IPS-15b (cell line): ENCODE data around the gene THADA.
"Not testable (repeated sequence)": the region's sequence is repeated elsewhere in the genome, so short reads cannot be mapped to it uniquely, and the experiment has no call there.

Source experiments
- H3K27me3 ChIP-seq: one replicate; pipeline ENCODE4 v1.6.1; 2013; ENCODE audit warnings: low read length; ENCODE audit not compliant: control insufficient read depth, insufficient read depth
- H3K36me3 ChIP-seq: one replicate; pipeline ENCODE4 v1.6.1; 2013; ENCODE audit warnings: low read length; ENCODE audit not compliant: control insufficient read depth, insufficient read depth
- H3K4me1 ChIP-seq: one replicate; pipeline ENCODE4 v1.6.1; 2013; ENCODE audit warnings: mild to moderate bottlenecking, low read length; ENCODE audit not compliant: control insufficient read depth, insufficient read depth
- H3K4me3 ChIP-seq: one replicate; pipeline ENCODE4 v1.5.1; 2013; ENCODE audit warnings: low read depth, low read length
- H3K9ac ChIP-seq: one replicate; pipeline ENCODE4 v1.6.1; 2013; ENCODE audit warnings: low read depth, mild to moderate bottlenecking, low read length
- H3K9me3 ChIP-seq: one replicate; pipeline ENCODE4 v1.6.1; 2013; ENCODE audit warnings: mild to moderate bottlenecking, low read length; ENCODE audit not compliant: control insufficient read depth, insufficient read depth

Gene THADA

DNA sequence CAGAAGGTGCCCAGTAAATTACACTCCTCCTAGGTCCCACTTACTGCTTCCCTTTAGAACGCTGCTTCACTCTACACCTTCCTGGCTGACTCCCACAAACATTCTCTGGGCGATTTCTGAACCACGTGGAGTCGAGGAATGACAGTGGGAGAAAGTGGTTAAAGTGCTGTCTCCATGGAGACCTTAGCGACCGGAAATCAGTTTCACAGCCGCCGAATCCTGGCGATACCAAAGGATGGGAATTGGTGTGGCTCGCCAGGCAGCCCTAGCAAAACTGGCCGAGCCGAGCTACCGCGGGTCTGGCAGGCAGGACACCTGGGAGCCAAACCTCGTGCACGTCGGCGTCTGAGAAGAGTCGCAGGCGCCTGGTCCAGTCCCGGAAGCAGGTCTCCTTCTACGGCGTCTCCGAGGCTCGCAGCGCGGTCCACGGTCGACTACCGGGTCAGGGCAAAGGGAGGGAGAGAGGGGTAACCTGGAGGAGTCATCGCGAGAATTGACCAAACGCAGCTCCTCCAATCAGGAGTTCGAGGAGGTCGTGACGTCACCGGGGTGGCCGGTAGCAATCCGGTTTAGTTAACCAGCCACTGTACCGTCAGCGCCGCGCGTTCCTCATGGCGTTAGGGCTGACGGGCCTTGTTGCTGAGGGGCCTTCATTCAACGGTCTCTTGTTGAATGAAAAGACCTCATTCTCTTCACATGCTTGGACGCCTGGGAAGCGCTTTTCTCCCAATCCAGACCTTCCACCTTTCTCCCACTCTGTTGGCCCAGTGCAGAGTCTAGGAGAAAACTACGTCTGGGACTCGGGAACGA, at the start of gene THADA:
Gene THADA, minus strand, starts transcription at position 436 of the 810 bp plus-strand sequence. CDS start 3,646 bp downstream, outside the sequence.
- Histone ChIP-seq H3K9me3 (no peaks in the 10 kb centered on the region), H3K27me3 (no peaks in the 10 kb centered on the region), H3K9ac (peak within 1 kb of the TSS; percentile 92), H3K36me3 (peaks cover 4% of the 10 kb centered on the region), H3K4me1 (no peaks in the 10 kb centered on the region), H3K4me3 (peak within 1 kb of the TSS; percentile 72)

DNA sequence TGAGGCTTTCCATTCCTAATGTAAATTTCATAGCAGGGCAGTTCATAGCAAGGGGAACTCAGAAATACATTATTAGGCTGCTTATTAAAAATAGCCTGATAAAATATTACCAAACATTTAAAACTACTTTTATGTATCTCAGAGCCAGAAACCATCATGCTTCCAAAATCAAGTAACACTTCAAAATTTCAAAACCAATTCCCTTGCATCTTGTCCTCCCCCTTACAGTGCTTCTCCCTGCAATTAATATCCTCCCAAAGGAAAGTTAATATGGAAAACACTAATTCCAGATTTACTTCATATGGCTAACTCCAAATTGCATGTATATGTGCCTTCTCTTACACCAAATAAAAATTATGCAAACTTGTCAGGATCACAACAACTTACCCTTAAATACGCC, 47.8 kb upstream of the THADA start:
- no peaks in the 10 kb centered on the region for H3K4me1 ChIP-seq
- no peaks in the 10 kb centered on the region for H3K9me3 ChIP-seq
- H3K4me3 ChIP-seq: no peak overlapping the region
- H3K36me3 ChIP-seq: no peaks in the 10 kb centered on the region
- H3K9ac ChIP-seq: no peak overlapping the region
- H3K27me3 ChIP-seq: peaks cover 5% of the 10 kb centered on the region

DNA sequence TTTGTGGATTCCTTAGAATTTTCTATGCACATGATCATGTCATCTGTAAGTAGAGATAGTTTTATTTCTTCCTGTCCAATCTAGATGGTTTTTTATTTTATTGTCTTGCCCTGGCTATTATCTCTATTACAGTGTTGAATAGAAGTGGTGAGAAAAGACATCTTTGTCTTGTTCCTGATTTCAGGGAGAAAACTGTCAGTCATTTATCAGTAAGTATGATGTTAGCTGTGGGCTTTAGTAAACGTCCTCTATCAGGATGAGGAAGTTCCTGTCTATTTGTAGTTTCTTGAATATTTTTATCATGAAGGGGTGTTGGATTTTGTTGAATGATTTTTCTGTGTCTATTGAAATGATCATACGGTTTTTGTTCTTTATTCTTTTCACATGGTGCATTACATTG, 46.5 kb upstream of the THADA start:
- H3K36me3 ChIP-seq: no peaks in the 10 kb centered on the region

DNA sequence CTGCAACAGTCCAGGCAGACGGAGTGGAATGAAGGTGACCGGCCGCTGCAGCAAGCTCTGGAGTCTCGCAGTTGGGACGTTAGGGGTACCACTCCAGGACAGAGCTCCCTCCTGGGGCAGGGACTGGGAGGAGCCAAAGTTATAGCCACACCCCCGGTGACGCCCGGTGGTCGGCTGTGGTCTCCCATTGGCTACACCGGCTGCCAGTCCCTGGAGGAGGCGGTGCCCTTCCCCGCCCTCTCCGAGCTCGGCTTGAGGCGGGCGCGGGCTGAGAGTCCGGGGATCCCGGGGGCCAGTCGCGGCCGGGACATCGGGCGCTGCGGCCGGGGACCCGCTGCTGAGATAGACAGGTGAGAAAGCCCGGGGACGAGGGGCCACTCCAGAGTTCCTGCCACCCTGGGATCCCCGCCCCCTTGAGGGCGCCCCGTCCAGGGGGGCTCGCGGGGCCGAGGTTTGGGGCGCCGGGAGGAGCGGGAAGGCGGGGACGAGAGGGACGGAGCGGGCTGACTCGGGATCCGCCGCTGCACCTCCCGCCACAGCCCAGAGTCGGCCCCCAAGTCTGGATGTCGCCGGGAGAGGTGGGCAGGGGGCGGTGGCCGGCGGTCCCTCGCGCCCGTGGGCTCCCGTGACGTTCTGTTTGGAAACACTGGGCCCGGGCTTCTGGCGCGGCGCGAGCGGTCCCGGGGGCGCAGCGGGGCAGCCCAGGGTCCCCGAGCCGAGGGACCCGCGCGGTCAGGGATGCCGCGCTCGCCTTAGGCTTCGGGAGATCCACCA, 41.4 kb upstream of the THADA start, which contains the start of gene PLEKHH2:
Gene PLEKHH2, plus strand, starts transcription at position 231 of the 774 bp plus-strand sequence. CDS start 7,414 bp downstream, outside the sequence.
- Histone ChIP-seq H3K36me3 (no peaks in the 10 kb centered on the region), H3K4me1 (no peaks in the 10 kb centered on the region), H3K4me3 (peak within 1 kb of the TSS; percentile 77), H3K9ac (peak within 1 kb of the TSS; percentile 37), H3K27me3 (peaks cover 24% of the 10 kb centered on the region), H3K9me3 (no peaks in the 10 kb centered on the region)

More for the DNA sequence above, 46.5 kb upstream of the THADA start:
- H3K27me3 ChIP-seq: peaks cover 16% of the 10 kb centered on the region
- H3K4me1 ChIP-seq: no peaks in the 10 kb centered on the region
- H3K9ac ChIP-seq: no peak overlapping the region
- no peak overlapping the region for H3K4me3 ChIP-seq
- H3K9me3 ChIP-seq: no peaks in the 10 kb centered on the region

- H3K36me3 ChIP-seq: no peaks in the 10 kb centered on the region
- H3K27me3 ChIP-seq: peaks cover 24% of the 10 kb centered on the region
- H3K9me3 ChIP-seq: no peaks in the 10 kb centered on the region
- H3K9ac ChIP-seq: no peak overlapping the region
- peaks cover 4% of the 10 kb centered on the region for H3K4me1 ChIP-seq
- peak overlapping the region; percentile 77 for H3K4me3 ChIP-seq
These were observed 40.8 kb upstream of the THADA start for GRCh38 chr2:43636621-43637020.

DNA sequence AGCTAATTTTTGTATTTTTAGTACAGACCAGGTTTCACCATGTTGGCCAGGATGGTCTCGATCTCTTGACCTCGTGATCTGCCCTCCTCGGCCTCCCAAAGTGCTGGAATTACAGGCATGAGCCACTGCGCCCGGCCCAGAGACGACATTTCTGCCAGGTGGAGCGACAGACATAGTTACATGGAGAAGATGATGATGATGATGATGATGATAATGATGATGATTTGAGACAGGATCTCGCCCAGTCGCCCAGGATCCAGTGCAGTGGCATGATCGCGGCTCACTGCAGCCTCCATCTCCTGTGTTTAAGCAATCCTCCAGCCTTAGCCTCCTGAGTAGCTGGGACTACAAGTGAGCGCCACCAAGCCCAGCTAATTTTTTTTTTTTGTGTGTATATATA, 40.3 kb upstream of the THADA start:
- not testable (repeated sequence) for H3K4me3 ChIP-seq, H3K9ac ChIP-seq, H3K4me1 ChIP-seq, H3K9me3 ChIP-seq, H3K36me3 ChIP-seq
- peaks cover 24% of the 10 kb centered on the region for H3K27me3 ChIP-seq

DNA sequence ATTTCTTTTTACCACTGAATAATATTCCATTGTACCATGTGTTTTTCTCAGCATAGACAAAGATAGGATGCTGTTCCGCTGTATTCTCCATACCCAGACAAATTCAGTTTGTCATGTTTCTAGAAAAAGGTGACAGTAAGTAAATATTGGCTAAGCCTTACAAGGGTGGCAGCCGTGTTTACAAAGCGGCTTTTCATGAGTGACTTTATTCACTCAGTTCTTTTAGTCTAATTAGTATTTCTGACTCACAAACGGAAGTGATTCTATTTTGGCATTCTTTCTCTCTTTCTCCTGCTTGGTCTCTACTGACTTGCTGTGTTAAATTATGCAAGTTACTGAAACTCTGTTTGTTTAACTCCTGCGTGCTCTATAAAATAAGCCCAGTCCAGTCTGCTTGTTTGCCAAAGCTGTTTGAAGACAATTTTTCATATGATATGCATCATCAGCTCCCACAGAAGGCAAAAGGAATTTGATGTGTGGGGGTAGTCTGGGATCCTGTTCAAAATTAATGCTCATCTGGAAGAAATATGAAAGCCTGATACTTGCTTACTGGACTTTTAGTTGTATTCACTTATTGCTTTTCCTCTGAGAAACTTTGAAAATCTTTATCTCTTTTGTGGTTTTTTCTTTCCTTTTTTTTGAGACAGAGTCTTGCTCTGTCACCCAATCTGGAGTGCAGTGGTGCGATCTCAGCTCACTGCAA, 38.9 kb upstream of the THADA start:
- no peaks in the 10 kb centered on the region for H3K36me3 ChIP-seq
- no peaks in the 10 kb centered on the region for H3K9me3 ChIP-seq
- peaks cover 4% of the 10 kb centered on the region for H3K4me1 ChIP-seq
- H3K27me3 ChIP-seq: peaks cover 24% of the 10 kb centered on the region
- H3K9ac ChIP-seq: no peak overlapping the region
- H3K4me3 ChIP-seq: no peak overlapping the region

- H3K9ac ChIP-seq: no peak overlapping the region
- no peak overlapping the region for H3K4me3 ChIP-seq
- H3K27me3 ChIP-seq: peaks cover 7% of the 10 kb centered on the region
- H3K9me3 ChIP-seq: no peaks in the 10 kb centered on the region
- H3K4me1 ChIP-seq: peaks cover 4% of the 10 kb centered on the region
- no peaks in the 10 kb centered on the region for H3K36me3 ChIP-seq
These were observed 35.9 kb upstream of the THADA start for GRCh38 chr2:43631618-43632317.

- no peak overlapping the region for H3K9ac ChIP-seq
- H3K36me3 ChIP-seq: no peaks in the 10 kb centered on the region
- H3K4me3 ChIP-seq: no peak overlapping the region
- no peaks in the 10 kb centered on the region for H3K4me1 ChIP-seq
- no peaks in the 10 kb centered on the region for H3K27me3 ChIP-seq
- no peaks in the 10 kb centered on the region for H3K9me3 ChIP-seq
These were observed 27.2 kb upstream of the THADA start for GRCh38 chr2:43622931-43623451.

GRCh38 chr2:43619511-43619910, 23.7 kb upstream of the THADA start:
- H3K9ac ChIP-seq: no peak overlapping the region
- no peak overlapping the region for H3K4me3 ChIP-seq
- no peaks in the 10 kb centered on the region for H3K27me3 ChIP-seq
- no peaks in the 10 kb centered on the region for H3K9me3 ChIP-seq
- H3K36me3 ChIP-seq: no peaks in the 10 kb centered on the region
- H3K4me1 ChIP-seq: no peaks in the 10 kb centered on the region
